Peyer's patch (tissue), 4 donors: ENCODE measurements around the gene NOBOX.

ENCODE experiments used
- CTCF ChIP-seq, 6 experiments: fragments of 450-650 bp in 4 of 6; fragments of 200-600 bp in 2 of 6; sonication (generic) in 1 of 6; IDR thresholded peaks; one replicate each; pipeline ENCODE4 v1.5.1; 2017 to 2019; ENCODE audit warnings: antibody characterized with exemption in 6 of 6, mild to moderate bottlenecking in 3 of 6, moderate library complexity in 1 of 6
- POLR2A ChIP-seq, 2 donors: fragments of 450-650 bp; IDR thresholded peaks; one replicate each; pipeline ENCODE4 v1.5.1; 2017; ENCODE audit warnings: antibody characterized with exemption in 2 of 2, mild to moderate bottlenecking in 2 of 2, moderate library complexity in 2 of 2

GRCh38 chr7:144390481-144390880 is 13.0 kb downstream of the NOBOX start:
- TF ChIP-seq CTCF (IDR thresholded peaks at IDR 0.05): no peak
- no peak for TF ChIP-seq POLR2A (IDR thresholded peaks at IDR 0.05)
